Adrenal gland (tissue), 5 donors: ENCODE measurements around the gene RSF1.

ENCODE experiments used
- CTCF ChIP-seq, 6 experiments: fragments of 450-650 bp in 4 of 6; fragments of 200-600 bp in 2 of 6; sonication (generic) in 1 of 6; IDR thresholded peaks; 1 replicate in 5 of 6; 2 replicates in 1 of 6; pipeline versions ENCODE4 v1.5.1 to v1.8.0; 2016 to 2021; ENCODE audit warnings: antibody characterized with exemption in 6 of 6, mild to moderate bottlenecking in 2 of 6, moderate library complexity in 1 of 6
- POLR2A ChIP-seq, 2 donors: fragments of 450-650 bp; IDR thresholded peaks; one replicate each; pipeline ENCODE4 v1.6.1; 2017; ENCODE audit warnings: antibody characterized with exemption in 2 of 2, mild to moderate bottlenecking in 2 of 2, moderate library complexity in 1 of 2
- donor health status: DM: no; HTN: no; CAD: no.

GRCh38 chr11:77793972-77794371 lies 26.6 kb downstream of the RSF1 start:
- TF ChIP-seq CTCF (IDR thresholded peaks at IDR 0.05) (no peak), POLR2A (IDR thresholded peaks at IDR 0.05) (no peak)
